HG02798 (cell line): ENCODE data around the gene ZNF677.
"Not testable (repeated sequence)": the region's sequence is repeated elsewhere in the genome, so short reads cannot be mapped to it uniquely, and the experiment has no call there.

Experiments
- ATAC-seq: cut with Tn5 transposase; IDR thresholded peaks from one replicate; pipeline ENCODE4 v1.9.1; 2021; ENCODE audit warnings: mild to moderate bottlenecking; ENCODE audit not compliant: unreplicated experiment, poor library complexity

Gene ZNF677

GRCh38 chr19:53254411-53255341 is at the start of gene ZNF677:
ZNF677 (minus strand) TSS chr19:53254873; CDS start chr19:53251550, 3,323 bp downstream.
- ATAC-seq: no peak

- ATAC-seq: not testable (repeated sequence)
These were observed 46.7 kb upstream of the ZNF677 start for GRCh38 chr19:53301341-53301740.

GRCh38 chr19:53294786-53295441 is 40.2 kb upstream of the ZNF677 start:
- no peak for ATAC-seq

- ATAC-seq: no peak
These were observed 36.3 kb upstream of the ZNF677 start for GRCh38 chr19:53290758-53291549.

- ATAC-seq: no peak
These were observed 30.4 kb upstream of the ZNF677 start for GRCh38 chr19:53285087-53285486.

GRCh38 chr19:53281947-53282346 is 27.3 kb upstream of the ZNF677 start:
- ATAC-seq: not testable (repeated sequence)

GRCh38 chr19:53275480-53275879 is 20.8 kb upstream of the ZNF677 start:
- no peak for ATAC-seq

- ATAC-seq: no peak
These were observed 17.4 kb upstream of the ZNF677 start for GRCh38 chr19:53272044-53272443.

- ATAC-seq: not testable (repeated sequence)
These were observed 15.2 kb upstream of the ZNF677 start for GRCh38 chr19:53269861-53270260.

GRCh38 chr19:53267623-53268022 is 12.9 kb upstream of the ZNF677 start, which contains the start of gene VN1R4:
VN1R4 (minus strand) TSS chr19:53267723; CDS start chr19:53267665, 58 bp downstream.
- ATAC-seq: not testable (repeated sequence)

- not testable (repeated sequence) for ATAC-seq
These were observed 3.2 kb upstream of the ZNF677 start, which contains the start of gene VN1R2 for GRCh38 chr19:53257715-53258342. VN1R2 (plus strand) TSS chr19:53258292; CDS start chr19:53258376, 84 bp downstream.

GRCh38 chr19:53246498-53246897 is 8.2 kb downstream of the ZNF677 start:
- no peak for ATAC-seq

GRCh38 chr19:53237114-53237777 is 17.4 kb downstream of the ZNF677 start:
- ATAC-seq: no peak

- no peak for ATAC-seq
These were observed 30.1 kb downstream of the ZNF677 start for GRCh38 chr19:53224606-53225005.

- ATAC-seq: not testable (repeated sequence)
These were observed 32.0 kb downstream of the ZNF677 start for GRCh38 chr19:53222716-53223115.

- ATAC-seq: no peak
These were observed 41.9 kb downstream of the ZNF677 start for GRCh38 chr19:53212703-53213320.

GRCh38 chr19:53211554-53211953 is 43.1 kb downstream of the ZNF677 start:
- ATAC-seq: not testable (repeated sequence)

GRCh38 chr19:53196777-53197396 is 57.8 kb downstream of the ZNF677 start:
- ATAC-seq: peak; percentile 57
